HFFc6 (cell line): Measurements from ENCODE around the gene PRKAG2. TPM values are rescaled to one million over a fixed set of nuclear protein-coding genes. Genes with fewer than 3 reads are reported as not detected.
A peak's percentile ranks its signal among the peaks of the same experiment; 100 is the strongest.

Experiments
- DNase-seq: peaks from one replicate; pipeline ENCODE4 v3.0.0-alpha.2; 2018
- H3K27ac Mint-ChIP-seq: 2 replicates; pipeline ENCODE4 v1.8.0; 2020; ENCODE audit warnings: mild to moderate bottlenecking, mixed read lengths
- H3K27me3 Mint-ChIP-seq: 2 replicates; pipeline ENCODE4 v1.8.0; 2021; ENCODE audit warnings: mild to moderate bottlenecking, moderate library complexity, mixed read lengths; ENCODE audit not compliant: insufficient read depth
- H3K36me3 Mint-ChIP-seq: 2 replicates; pipeline ENCODE4 v1.8.0; 2021; ENCODE audit warnings: low read depth, mixed read lengths
- H3K4me1 Mint-ChIP-seq: 2 replicates; pipeline ENCODE4 v1.8.0; 2020; ENCODE audit warnings: low read depth, mixed read lengths
- H3K4me3 Mint-ChIP-seq: 2 replicates; pipeline ENCODE4 v1.8.0; 2020; ENCODE audit warnings: mild to moderate bottlenecking, moderate library complexity, mixed read lengths
- H3K9me3 Mint-ChIP-seq: 2 replicates; pipeline ENCODE4 v1.8.0; 2020; ENCODE audit warnings: mild to moderate bottlenecking, mixed read lengths
- CTCF ChIP-seq: fragments of 200-600 bp; sonication (generic); IDR thresholded peaks from 2 replicates; pipeline ENCODE4 v1.5.0; 2021; ENCODE audit warnings: antibody characterized with exemption, mild to moderate bottlenecking
- total RNA-seq, 6 experiments: library from RNA; stranded (reverse); fragmentation: NEBNext Ultra II Directional; extraction: Animal tissue kit (Norgen Biotek cat#: 25700); gene quantifications; 2 replicates in 1 of 6; 3 replicates in 5 of 6; pipeline ENCODE4 v1.2.3, GENCODE V29; 2021

PRKAG2 gene
- total RNA-seq, 6 experiments from 2014 or later = 15.1 to 19.2 (median 18.4) TPM

GRCh38 chr7:151690606-151691005, 186.3 kb downstream of the PRKAG2 start:
- Mint-ChIP-seq H3K27ac (peak overlapping the region; percentile 10; the same call in 1 of the 2 replicates), H3K36me3 (no peaks in the 10 kb centered on the region), H3K4me1 (peaks cover 60% of the 10 kb centered on the region)

GRCh38 chr7:151689196-151689971, 187.5 kb downstream of the PRKAG2 start:
- H3K27me3 Mint-ChIP-seq = peaks cover under 1% of the 10 kb centered on the region; the same call in 1 of the 2 replicates
- TF ChIP-seq CTCF = no peak
- H3K4me1 Mint-ChIP-seq = peaks cover 56% of the 10 kb centered on the region
- no peaks in the 10 kb centered on the region for H3K36me3 Mint-ChIP-seq
- no peak for DNase-seq
- H3K4me3 Mint-ChIP-seq = no peak overlapping the region
- no peaks in the 10 kb centered on the region for H3K9me3 Mint-ChIP-seq
- peak overlapping the region; percentile 99; the same call in 1 of the 2 replicates for H3K27ac Mint-ChIP-seq

More at GRCh38 chr7:151690606-151691005, 186.3 kb downstream of the PRKAG2 start:
- peak; percentile 28 for DNase-seq
- H3K4me3 Mint-ChIP-seq = no peak overlapping the region
- no peaks in the 10 kb centered on the region for H3K9me3 Mint-ChIP-seq
- TF ChIP-seq CTCF = no peak
- no peaks in the 10 kb centered on the region; the same call in 1 of the 2 replicates for H3K27me3 Mint-ChIP-seq

- Mint-ChIP-seq H3K27ac (peak overlapping the region; percentile 99), H3K9me3 (no peaks in the 10 kb centered on the region), H3K4me1 (peaks cover 60% of the 10 kb centered on the region), H3K27me3 (peaks cover 4% of the 10 kb centered on the region; the same call in 1 of the 2 replicates), H3K36me3 (no peaks in the 10 kb centered on the region), H3K4me3 (no peak overlapping the region)
- TF ChIP-seq CTCF = no peak
- no peak for DNase-seq
Observed at GRCh38 chr7:151688236-151688780, 188.6 kb downstream of the PRKAG2 start.

GRCh38 chr7:151687523-151688235, 189.2 kb downstream of the PRKAG2 start:
- no peak for TF ChIP-seq CTCF
- Mint-ChIP-seq H3K36me3 (no peaks in the 10 kb centered on the region), H3K4me3 (peak overlapping the region; percentile 81), H3K27me3 (peaks cover 4% of the 10 kb centered on the region; the same call in 1 of the 2 replicates), H3K9me3 (no peaks in the 10 kb centered on the region), H3K27ac (peak overlapping the region; percentile 99), H3K4me1 (peaks cover 60% of the 10 kb centered on the region)
- DNase-seq = peak; percentile 94

GRCh38 chr7:151686826-151687225, 190.1 kb downstream of the PRKAG2 start:
- Mint-ChIP-seq H3K4me3 (peak overlapping the region; percentile 81; the same call in 1 of the 2 replicates), H3K9me3 (no peaks in the 10 kb centered on the region), H3K4me1 (peaks cover 60% of the 10 kb centered on the region), H3K27me3 (peaks cover 4% of the 10 kb centered on the region; the same call in 1 of the 2 replicates), H3K27ac (peak overlapping the region; percentile 99), H3K36me3 (no peaks in the 10 kb centered on the region)
- DNase-seq = no peak
- no peak for TF ChIP-seq CTCF
